Ascending aorta (tissue), 2 donors: Measurements from ENCODE around the gene LMNA. TPM values are rescaled to one million over a fixed set of nuclear protein-coding genes. Genes with fewer than 3 reads are reported as not detected.
"Not testable (repeated sequence)": the region's sequence is repeated elsewhere in the genome, so short reads cannot be mapped to it uniquely, and the experiment has no call there.

Source experiments
- DNase-seq, 2 donors: peaks; one replicate each; pipeline ENCODE4 v3.0.0-alpha.2; 2019; ENCODE audit warnings: low spot score in 2 of 2
- H3K27ac ChIP-seq, 2 donors: fragments of 200-600 bp; sonication (generic); one replicate each; pipeline ENCODE4 v1.5.1; 2016 to 2017; ENCODE audit warnings: mild to moderate bottlenecking in 1 of 2
- H3K27me3 ChIP-seq: fragments of 200-600 bp; sonication (generic); one replicate; pipeline ENCODE4 v1.5.1; 2017
- H3K36me3 ChIP-seq, 2 donors: fragments of 200-600 bp; sonication (generic); one replicate each; pipeline ENCODE4 v1.5.1; 2016
- H3K4me1 ChIP-seq, 2 donors: fragments of 200-600 bp; sonication (generic); one replicate each; pipeline ENCODE4 v1.5.1; 2016 to 2017; ENCODE audit warnings: mild to moderate bottlenecking in 1 of 2
- H3K4me3 ChIP-seq, 2 donors: fragments of 200-600 bp; sonication (generic); one replicate each; pipeline ENCODE4 v1.5.1; 2016 to 2017; ENCODE audit warnings: mild to moderate bottlenecking in 1 of 2
- H3K9me3 ChIP-seq, 2 donors: fragments of 200-600 bp; sonication (generic); one replicate each; pipeline ENCODE4 v1.5.1; 2016
- intact Hi-C: fragments of 100-400 bp; cut with DNase I; formaldehyde crosslinking; loops from one replicate; pipeline ENCODE4 v1.15.1; 2023
- total RNA-seq: library from RNA; depleted of rRNA; stranded (reverse); fragments of >200 nt; gene quantifications from one replicate; pipeline ENCODE4 v1.1.0, GENCODE V29; 2016
- TF ChIP-seq, protein P1 (sequence below), 3 experiments: fragments of 200-600 bp in 2 of 3; fragments of 450-650 bp in 1 of 3; sonication (generic) in 2 of 3; IDR thresholded peaks; one replicate each; pipeline ENCODE4 v1.5.1; 2016 to 2019; ENCODE audit warnings: antibody characterized with exemption in 3 of 3, mild to moderate bottlenecking in 1 of 3, moderate library complexity in 1 of 3

The LMNA gene
- total RNA-seq, 1 donor from 2014 or later = 783 TPM

DNA sequence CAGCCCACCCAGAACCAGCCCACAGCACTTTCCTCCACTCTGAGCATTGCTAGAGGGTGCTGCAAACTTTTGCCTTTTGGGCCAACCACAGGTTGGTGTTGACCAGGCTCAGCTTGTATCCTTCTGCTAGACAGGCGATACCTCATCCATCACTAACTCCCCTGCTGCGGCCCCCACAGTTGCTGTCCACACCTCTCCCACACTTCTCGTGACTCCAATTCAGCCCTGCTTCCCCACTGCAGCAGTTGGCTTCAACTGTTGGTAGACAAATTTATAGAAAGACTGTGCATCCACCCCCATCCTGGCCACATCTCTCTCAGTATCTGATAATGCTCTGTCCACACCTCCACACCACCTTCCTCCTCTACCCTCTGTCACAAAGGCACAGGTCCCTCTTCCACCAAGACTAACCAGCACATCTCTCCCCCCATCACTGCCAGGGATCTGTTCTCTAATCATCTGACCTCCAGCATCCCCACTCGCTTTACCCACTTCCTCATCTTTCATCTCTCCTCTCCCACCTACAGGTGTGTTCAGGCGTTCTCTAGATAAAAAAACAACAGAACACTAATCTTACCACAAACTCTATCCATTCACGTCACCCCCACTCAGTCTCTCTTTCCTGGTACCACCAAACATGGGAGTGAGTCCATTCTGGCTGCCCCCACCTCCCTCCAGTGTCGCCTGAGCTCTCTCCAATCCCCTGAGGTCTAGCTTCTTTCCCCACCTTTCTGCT lies 63.6 kb downstream of the LMNA start:
- H3K4me3 ChIP-seq = no peak overlapping the region
- DNase-seq = no peak
- no peaks in the 10 kb centered on the region for H3K27me3 ChIP-seq
- H3K9me3 ChIP-seq = no peaks in the 10 kb centered on the region
- H3K27ac ChIP-seq = no peak overlapping the region
- intact Hi-C loops = no loop called here
- no peaks in the 10 kb centered on the region for H3K36me3 ChIP-seq
- TF ChIP-seq, protein P1, sequence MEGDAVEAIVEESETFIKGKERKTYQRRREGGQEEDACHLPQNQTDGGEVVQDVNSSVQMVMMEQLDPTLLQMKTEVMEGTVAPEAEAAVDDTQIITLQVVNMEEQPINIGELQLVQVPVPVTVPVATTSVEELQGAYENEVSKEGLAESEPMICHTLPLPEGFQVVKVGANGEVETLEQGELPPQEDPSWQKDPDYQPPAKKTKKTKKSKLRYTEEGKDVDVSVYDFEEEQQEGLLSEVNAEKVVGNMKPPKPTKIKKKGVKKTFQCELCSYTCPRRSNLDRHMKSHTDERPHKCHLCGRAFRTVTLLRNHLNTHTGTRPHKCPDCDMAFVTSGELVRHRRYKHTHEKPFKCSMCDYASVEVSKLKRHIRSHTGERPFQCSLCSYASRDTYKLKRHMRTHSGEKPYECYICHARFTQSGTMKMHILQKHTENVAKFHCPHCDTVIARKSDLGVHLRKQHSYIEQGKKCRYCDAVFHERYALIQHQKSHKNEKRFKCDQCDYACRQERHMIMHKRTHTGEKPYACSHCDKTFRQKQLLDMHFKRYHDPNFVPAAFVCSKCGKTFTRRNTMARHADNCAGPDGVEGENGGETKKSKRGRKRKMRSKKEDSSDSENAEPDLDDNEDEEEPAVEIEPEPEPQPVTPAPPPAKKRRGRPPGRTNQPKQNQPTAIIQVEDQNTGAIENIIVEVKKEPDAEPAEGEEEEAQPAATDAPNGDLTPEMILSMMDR (IDR thresholded peaks at IDR 0.05) = no peak
- no peaks in the 10 kb centered on the region for H3K4me1 ChIP-seq

DNA sequence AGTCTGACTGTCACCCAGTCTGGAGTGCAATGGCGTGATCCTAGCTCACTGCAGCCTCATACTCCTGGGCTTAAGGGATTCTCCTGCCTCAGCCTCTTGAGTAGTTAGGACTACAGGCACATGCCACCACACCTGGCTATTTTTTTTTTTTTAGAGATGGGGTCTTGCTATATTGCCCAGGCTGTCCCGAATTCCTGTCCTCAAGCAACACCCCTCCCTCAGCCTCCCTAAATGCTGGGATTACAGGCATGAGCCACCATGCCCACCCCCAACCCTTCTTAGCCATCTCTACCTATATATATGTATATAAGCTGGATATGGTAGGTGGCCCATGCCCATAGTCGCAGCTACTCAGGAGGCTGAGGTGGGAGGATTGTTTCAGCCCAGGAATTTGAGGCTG lies 66.0 kb downstream of the LMNA start:
- H3K4me3 ChIP-seq = no peak overlapping the region
- DNase-seq = no peak
- TF ChIP-seq, protein P1 (IDR thresholded peaks at IDR 0.05) = no peak
- intact Hi-C loops = no loop called here
- H3K4me1 ChIP-seq = no peaks in the 10 kb centered on the region
- H3K27ac ChIP-seq = no peak overlapping the region
- H3K27me3 ChIP-seq = no peaks in the 10 kb centered on the region
- no peaks in the 10 kb centered on the region for H3K36me3 ChIP-seq
- no peaks in the 10 kb centered on the region for H3K9me3 ChIP-seq

DNA sequence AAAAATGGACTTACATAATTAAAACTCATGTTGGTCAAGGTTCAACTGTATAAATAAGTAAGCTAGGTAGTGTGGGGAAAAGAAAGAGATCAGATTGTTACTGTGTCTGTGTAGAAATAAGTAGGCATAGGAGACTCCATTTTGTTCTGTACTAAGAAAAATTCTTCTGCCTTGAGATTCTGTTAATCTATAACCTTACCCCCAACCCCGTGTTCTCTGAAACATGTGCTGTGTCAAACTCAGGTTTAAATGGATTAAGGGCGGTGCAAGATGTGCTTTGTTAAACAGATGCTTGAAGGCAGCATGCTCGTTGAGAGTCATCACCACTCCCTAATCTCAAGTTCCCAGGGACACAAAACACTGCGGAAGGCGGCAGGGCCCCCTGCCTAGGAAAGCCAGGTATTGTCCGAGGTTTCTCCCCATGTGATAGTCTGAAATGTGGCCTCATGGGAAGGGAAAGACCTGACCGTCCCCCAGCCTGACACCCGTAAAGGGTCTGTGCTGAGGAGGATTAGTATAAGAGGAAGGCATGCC lies 66.9 kb downstream of the LMNA start:
- intact Hi-C loops, H3K27me3 ChIP-seq, H3K9me3 ChIP-seq, H3K36me3 ChIP-seq, H3K27ac ChIP-seq, H3K4me3 ChIP-seq, DNase-seq, H3K4me1 ChIP-seq: not testable (repeated sequence)

DNA sequence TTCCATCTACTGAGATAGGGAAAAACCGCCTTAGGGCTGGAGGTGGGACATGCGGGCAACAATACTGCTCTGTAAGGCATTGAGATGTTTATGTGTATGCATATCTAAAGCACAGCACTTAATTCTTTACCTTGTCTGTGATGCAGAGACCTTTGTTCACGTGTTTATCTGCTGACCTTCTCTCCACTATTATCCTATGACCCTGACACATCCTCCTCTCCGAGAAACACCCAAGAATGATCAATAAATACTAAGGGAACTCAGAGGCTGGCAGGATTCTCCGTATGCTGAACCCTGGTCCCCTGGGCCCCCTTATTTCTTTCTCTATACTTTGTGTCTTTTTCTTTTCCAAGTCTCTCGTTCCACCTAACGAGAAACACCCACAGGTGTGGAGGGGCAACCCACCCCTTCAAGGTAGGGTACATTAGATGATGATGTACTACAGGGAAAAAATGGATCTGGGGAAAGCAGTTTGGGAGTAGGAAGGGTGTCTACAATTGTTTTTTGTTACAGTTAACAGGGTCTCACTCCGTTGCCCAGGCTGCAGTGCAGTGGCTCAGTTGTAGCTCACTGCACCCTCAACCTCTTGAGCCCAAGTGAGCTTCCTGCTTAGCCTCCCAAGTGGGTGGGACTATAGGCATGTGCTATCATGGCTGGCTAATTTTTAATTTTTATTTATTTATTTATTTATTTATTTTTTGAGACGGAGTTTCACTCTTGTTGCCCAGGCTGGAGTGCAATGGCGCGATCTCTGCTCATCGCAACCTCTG lies 67.7 kb downstream of the LMNA start:
- H3K36me3 ChIP-seq, DNase-seq, H3K9me3 ChIP-seq, H3K27ac ChIP-seq, intact Hi-C loops, H3K27me3 ChIP-seq, H3K4me1 ChIP-seq, H3K4me3 ChIP-seq: not testable (repeated sequence)

DNA sequence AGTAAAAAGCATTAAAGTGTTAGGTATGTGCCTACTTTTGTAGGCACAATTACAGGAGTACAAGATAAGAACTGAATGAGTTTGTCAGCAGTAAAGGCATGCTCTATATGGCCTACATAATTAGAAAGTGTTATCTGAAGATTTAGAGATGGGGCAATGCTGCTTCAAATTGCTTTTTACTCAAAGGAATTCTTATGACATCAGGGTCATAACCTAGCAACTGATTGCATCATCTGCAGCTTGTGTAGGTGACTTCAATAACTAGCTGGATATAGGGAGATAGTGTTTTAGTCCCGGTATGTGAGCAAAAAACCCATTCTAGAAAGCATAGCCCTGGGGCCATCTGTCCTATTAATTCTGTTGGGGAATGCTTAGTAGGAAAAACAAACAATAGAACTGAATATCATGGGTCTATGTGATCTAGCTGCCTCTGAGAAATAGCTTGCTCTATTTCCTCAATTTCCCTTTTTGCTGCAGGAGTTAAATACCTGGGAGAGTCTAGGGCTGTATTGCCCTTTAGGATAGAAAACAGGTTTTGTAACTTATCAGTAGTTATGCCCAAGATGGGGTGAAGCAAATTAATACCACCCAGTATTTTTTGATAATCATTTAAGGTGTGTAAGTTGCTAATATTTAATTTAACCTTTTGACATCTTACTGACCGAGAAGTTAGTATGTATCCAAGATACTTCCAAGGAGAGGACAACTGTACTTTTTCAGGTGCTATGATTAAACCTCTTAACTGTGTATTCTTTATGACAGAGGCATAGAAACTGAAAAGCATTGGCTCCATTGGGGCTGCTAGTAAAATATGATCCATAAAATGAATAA lies 72.1 kb downstream of the LMNA start:
- H3K27ac ChIP-seq, H3K4me3 ChIP-seq: not testable (repeated sequence)

More for the DNA sequence above, 72.1 kb downstream of the LMNA start:
- H3K4me1 ChIP-seq, H3K27me3 ChIP-seq, intact Hi-C loops, DNase-seq, H3K36me3 ChIP-seq, H3K9me3 ChIP-seq: not testable (repeated sequence)

Other genes with a start within 250 kb of the LMNA start
- gene RIT1, start 203.4 kb upstream of the LMNA start, total RNA-seq = 17.1 TPM
- 101 TPM for gene KHDC4, start 180.3 kb upstream of the LMNA start, total RNA-seq
- gene RXFP4, start 173.1 kb upstream of the LMNA start, total RNA-seq = not detected
- 169 TPM for gene ARHGEF2, start 136.2 kb upstream of the LMNA start, total RNA-seq
- gene SSR2, start 93.8 kb upstream of the LMNA start, total RNA-seq = 103 TPM
- gene UBQLN4, start 60.9 kb upstream of the LMNA start, total RNA-seq = 28.7 TPM
- 43.9 TPM for gene LAMTOR2, start 59.9 kb upstream of the LMNA start, total RNA-seq
- gene RAB25, start 53.6 kb upstream of the LMNA start, total RNA-seq = not detected
- 1.3 TPM for gene MEX3A, start 32.2 kb upstream of the LMNA start, total RNA-seq
- gene SEMA4A, start 38.9 kb downstream of the LMNA start, total RNA-seq = 0.64 TPM
- gene SLC25A44, start 79.4 kb downstream of the LMNA start, total RNA-seq = 13.5 TPM
- 61.4 TPM for gene PMF1, start 98.3 kb downstream of the LMNA start, total RNA-seq
- 19.1 TPM for gene BGLAP, start 127.5 kb downstream of the LMNA start, total RNA-seq
- not detected for gene PAQR6, start 133.3 kb downstream of the LMNA start, total RNA-seq
- gene SMG5, start 168.1 kb downstream of the LMNA start, total RNA-seq = 76.5 TPM
- not detected for gene TMEM79, start 169.6 kb downstream of the LMNA start, total RNA-seq
- 58.0 TPM for gene GLMP, start 181.0 kb downstream of the LMNA start, total RNA-seq
- gene VHLL, start 184.6 kb downstream of the LMNA start, total RNA-seq = not detected
- 109 TPM for gene CCT3, start 223.6 kb downstream of the LMNA start, total RNA-seq
- not detected for gene TSACC, start 223.8 kb downstream of the LMNA start, total RNA-seq